Measurements from ENCODE around the gene ACTN4. TPM values are rescaled to one million over a fixed set of nuclear protein-coding genes. Genes with fewer than 3 reads are reported as not detected.

ACTN4 gene
- total RNA-seq, 1 donor from 2014 or later = 744 TPM

- peaks cover 27% of the 10 kb centered on the region for H3K36me3 Mint-ChIP-seq (ENCODE audit: low read depth, unreplicated experiment)
- H3K4me1 Mint-ChIP-seq (ENCODE audit: unreplicated experiment) = peaks cover 84% of the 10 kb centered on the region
- H3K27me3 Mint-ChIP-seq (ENCODE audit: unreplicated experiment) = peaks cover 18% of the 10 kb centered on the region
- no peak overlapping the region for H3K4me3 Mint-ChIP-seq (ENCODE audit: unreplicated experiment)
- peak overlapping the region; percentile 84 for H3K27ac Mint-ChIP-seq (ENCODE audit: unreplicated experiment)
- DNase-seq (ENCODE audit: low spot score) = no peak
- TF ChIP-seq CTCF (IDR thresholded peaks at IDR 0.05; ENCODE audit: unreplicated experiment) = no peak
- H3K9me3 Mint-ChIP-seq (ENCODE audit: unreplicated experiment) = no peaks in the 10 kb centered on the region
Observed at GRCh38 chr19:38682195-38682867, 34.9 kb downstream of the ACTN4 start.

DNA sequence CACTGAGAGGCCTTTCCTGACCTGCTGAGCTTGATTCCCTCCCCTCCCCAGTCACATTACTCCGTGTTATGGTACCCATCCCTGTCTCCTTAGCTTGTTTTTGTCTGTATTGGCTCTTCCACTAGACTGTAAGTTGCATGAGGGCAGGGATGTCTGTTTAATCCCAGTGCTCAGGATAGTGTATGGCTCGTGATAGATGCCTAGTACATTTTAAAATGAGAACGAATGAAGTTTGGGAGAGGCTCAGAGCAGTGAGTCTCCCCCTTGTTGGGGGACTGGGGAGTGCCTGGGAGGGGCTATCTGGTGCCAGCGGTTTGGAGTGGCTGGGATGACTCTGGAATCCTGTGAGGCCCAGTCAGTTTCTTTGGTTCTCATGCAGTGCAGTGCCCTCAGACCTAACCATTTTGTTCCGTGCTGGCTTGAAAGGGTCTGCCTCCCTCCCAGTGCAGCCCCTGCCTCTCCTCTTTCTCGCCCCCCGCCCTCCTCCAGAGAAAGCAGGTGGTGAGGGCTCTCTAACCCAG is 35.5 kb downstream of the ACTN4 start:
- no peak for TF ChIP-seq CTCF (IDR thresholded peaks at IDR 0.05; ENCODE audit: unreplicated experiment)
- H3K4me3 Mint-ChIP-seq (ENCODE audit: unreplicated experiment) = no peak overlapping the region
- H3K27ac Mint-ChIP-seq (ENCODE audit: unreplicated experiment) = peak overlapping the region; percentile 84
- H3K9me3 Mint-ChIP-seq (ENCODE audit: unreplicated experiment) = no peaks in the 10 kb centered on the region
- peaks cover 27% of the 10 kb centered on the region for H3K36me3 Mint-ChIP-seq (ENCODE audit: low read depth, unreplicated experiment)
- peaks cover 83% of the 10 kb centered on the region for H3K4me1 Mint-ChIP-seq (ENCODE audit: unreplicated experiment)
- H3K27me3 Mint-ChIP-seq (ENCODE audit: unreplicated experiment) = peaks cover 18% of the 10 kb centered on the region
- no peak for DNase-seq (ENCODE audit: low spot score)

- Mint-ChIP-seq H3K9me3 (ENCODE audit: unreplicated experiment) (no peaks in the 10 kb centered on the region), H3K36me3 (ENCODE audit: low read depth, unreplicated experiment) (peaks cover 22% of the 10 kb centered on the region), H3K4me1 (ENCODE audit: unreplicated experiment) (peaks cover 76% of the 10 kb centered on the region), H3K4me3 (ENCODE audit: unreplicated experiment) (no peak overlapping the region), H3K27ac (ENCODE audit: unreplicated experiment) (peak overlapping the region; percentile 84), H3K27me3 (ENCODE audit: unreplicated experiment) (peaks cover 17% of the 10 kb centered on the region)
- no peak for TF ChIP-seq CTCF (IDR thresholded peaks at IDR 0.05; ENCODE audit: unreplicated experiment)
- DNase-seq (ENCODE audit: low spot score) = no peak
Observed at GRCh38 chr19:38683393-38684077, 36.1 kb downstream of the ACTN4 start.

DNA sequence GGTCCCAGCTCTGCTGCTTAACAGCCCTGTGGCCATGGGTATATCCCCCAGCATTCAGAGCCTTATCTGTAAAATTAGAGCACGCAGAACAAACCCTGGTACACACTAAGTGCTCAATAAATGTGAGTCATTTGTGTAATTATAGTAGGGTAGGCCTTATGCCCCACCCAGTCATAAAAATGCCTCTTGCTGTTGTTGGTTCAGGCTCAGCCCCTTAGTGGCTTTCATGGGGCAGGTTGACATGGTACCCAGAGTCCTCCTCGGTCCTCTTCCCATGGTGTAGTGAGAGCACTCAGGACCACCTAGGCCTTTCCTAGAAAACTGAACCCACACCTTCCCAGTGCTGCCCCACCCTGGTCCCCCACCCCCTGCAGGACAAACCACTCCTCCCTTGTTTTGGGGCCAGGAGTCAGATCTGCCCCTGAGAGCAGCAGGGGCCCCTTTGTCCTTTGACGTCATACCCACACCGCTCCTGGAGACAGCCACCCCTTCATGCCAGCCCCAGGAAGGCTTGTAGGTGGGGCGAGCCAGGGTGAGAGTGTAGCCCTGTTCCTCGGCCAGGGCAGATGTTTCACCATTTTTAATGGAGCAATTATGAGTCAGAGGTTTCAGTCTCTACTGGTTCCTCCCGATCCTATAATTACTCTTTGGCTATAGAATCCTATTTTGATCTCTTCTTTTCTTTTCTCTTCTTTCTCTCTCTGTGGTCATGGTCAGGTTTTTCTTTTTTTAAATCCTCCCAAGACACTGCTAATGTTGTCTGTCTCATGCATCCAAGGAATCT is 36.8 kb downstream of the ACTN4 start:
- no peaks in the 10 kb centered on the region for H3K9me3 Mint-ChIP-seq (ENCODE audit: unreplicated experiment)
- peaks cover 11% of the 10 kb centered on the region for H3K27me3 Mint-ChIP-seq (ENCODE audit: unreplicated experiment)
- peaks cover 73% of the 10 kb centered on the region for H3K4me1 Mint-ChIP-seq (ENCODE audit: unreplicated experiment)
- peaks cover 22% of the 10 kb centered on the region for H3K36me3 Mint-ChIP-seq (ENCODE audit: low read depth, unreplicated experiment)
- TF ChIP-seq CTCF (IDR thresholded peaks at IDR 0.05; ENCODE audit: unreplicated experiment) = no peak
- H3K4me3 Mint-ChIP-seq (ENCODE audit: unreplicated experiment) = peak overlapping the region; percentile 29
- DNase-seq (ENCODE audit: low spot score) = no peak
- H3K27ac Mint-ChIP-seq (ENCODE audit: unreplicated experiment) = peak overlapping the region; percentile 94

Measured in endothelial cell (in vitro differentiated cells).